Ovary (tissue), 9 donors: Measurements from ENCODE around the gene CAMKV. TPM values are rescaled to one million over a fixed set of nuclear protein-coding genes. Genes with fewer than 3 reads are reported as not detected.
"Not testable (repeated sequence)": the region's sequence is repeated elsewhere in the genome, so short reads cannot be mapped to it uniquely, and the experiment has no call there.

ENCODE experiments used
- DNase-seq, 5 donors: peaks; one replicate each; pipeline ENCODE4 v3.0.0-alpha.2; 2019 to 2020
- H3K27ac ChIP-seq, 2 donors: fragments of 200-600 bp; one replicate each; pipeline versions ENCODE4 v1.5.1 to v1.8.0; 2019 to 2022
- H3K27me3 ChIP-seq: fragments of 200-600 bp; one replicate; pipeline ENCODE4 v1.8.0; 2022
- H3K36me3 ChIP-seq: fragments of 200-600 bp; sonication (generic); one replicate; pipeline ENCODE4 v1.5.1; 2019
- H3K4me1 ChIP-seq: one replicate; pipeline ENCODE4 v1.8.1; 2013; ENCODE audit warnings: mild to moderate bottlenecking, moderate library complexity; ENCODE audit not compliant: insufficient read depth
- H3K4me3 ChIP-seq: fragments of 200-600 bp; sonication (generic); one replicate; pipeline ENCODE4 v1.5.1; 2017
- H3K9me3 ChIP-seq, 2 donors: fragments of 200-600 bp in 1 of 2; sonication (generic) in 1 of 2; one replicate each; pipeline versions ENCODE4 v1.5.1 to v1.8.1; 2013 to 2019; ENCODE audit warnings: mild to moderate bottlenecking in 1 of 2, moderate library complexity in 1 of 2
- CTCF ChIP-seq, 3 donors: fragments of 450-650 bp in 2 of 3; fragments of 200-600 bp in 1 of 3; IDR thresholded peaks; one replicate each; pipeline versions ENCODE4 v1.5.1 to v1.8.0; 2016 to 2022; ENCODE audit warnings: antibody characterized with exemption in 3 of 3, mild to moderate bottlenecking in 1 of 3
- EP300 ChIP-seq: sonication (generic); formaldehyde crosslinking; IDR thresholded peaks from one replicate; pipeline ENCODE4 v1.6.1; 2017; ENCODE audit warnings: antibody characterized with exemption
- POLR2A ChIP-seq: fragments of 450-650 bp; IDR thresholded peaks from one replicate; pipeline ENCODE4 v1.6.1; 2017; ENCODE audit warnings: antibody characterized with exemption, mild to moderate bottlenecking, moderate library complexity
- WGBS, 3 donors: extraction: QIAGEN DNeasy Blood & Tissue Kit in 1 of 3; methylation state at CpG; one replicate each; pipeline versions ENCODE4 v1.1.5 to v1.1.7; 2013 to 2017; 5-methylcytosine and 5-hydroxymethylcytosine counted together
- intact Hi-C, 4 donors: fragments of 100-400 bp; cut with DNase I; formaldehyde crosslinking; loops; one replicate each; pipeline versions ENCODE4 v1.11.0 to v1.15.1; 2022 to 2023
- polyA plus RNA-seq, 2 donors: library from polyadenylated mRNA; stranded (reverse); fragments of 200-250 nt in 1 of 2; fragments of 350-450 nt in 1 of 2; fragmentation: Illumina TruSeq in 1 of 2; extraction: RNeasy Lipid Tissue Mini Kit (QIAGEN cat#74804) in 1 of 2; gene quantifications; one replicate each; pipeline ENCODE4 v1.2.3, GENCODE V29; 2013 to 2014
- small RNA-seq: library from RNA; depleted of rRNA; stranded (forward); fragments of <200 nt; gene quantifications from one replicate; pipeline ENCODE3, GENCODE V24; 2016
- total RNA-seq, 7 donors: library from RNA; depleted of rRNA in 2 of 7; stranded (reverse); fragments of >200 nt in 2 of 7; fragmentation: NEBNext Ultra II Directional in 3 of 7; extraction: Animal tissue kit (Norgen Biotek cat#: 25700) in 3 of 7; gene quantifications; one replicate each; pipeline versions ENCODE4 v1.1.0 to v1.2.4, GENCODE V29; 2016 to 2023
- donor health status: DM: no; HTN: no; CAD: no; lungs with moderate emphysema.
- donor health status: DM: no; HTN: no; CAD: no.
- donor health status: Bipolar disorder and iron deficiency.
- donor health status: DM: yes; HTN: yes; CAD: no.
- donor health status: DM: no; HTN: no; CAD: no.
- donor health status: DM: yes; HTN: yes; CAD: no.

Gene CAMKV
- total and polyA plus RNA-seq, 9 donors, result 0.18 TPM; not detected in 8

DNA sequence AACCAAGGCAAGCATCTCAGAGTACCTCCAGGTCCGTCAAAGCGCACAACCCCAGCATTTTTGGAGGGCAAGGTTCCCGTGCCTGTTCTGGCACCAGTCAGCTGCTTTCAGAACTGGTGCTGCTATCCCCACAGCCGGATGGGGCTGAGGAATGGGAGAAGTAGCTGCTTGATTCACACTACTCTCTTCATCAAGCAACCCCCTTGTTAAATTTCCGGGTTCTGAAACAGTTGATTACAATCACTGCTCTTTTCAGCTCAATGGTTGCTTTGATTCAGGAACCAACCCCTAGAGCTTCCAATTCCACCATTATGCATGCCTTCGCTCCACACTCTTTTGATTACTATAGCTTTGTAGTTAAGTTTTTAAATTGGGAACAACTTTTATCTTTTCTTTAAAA lies 43.7 kb downstream of the CAMKV start:
- Histone ChIP-seq H3K4me1 (no peaks in the 10 kb centered on the region), H3K27ac (no peak overlapping the region), H3K27me3 (no peaks in the 10 kb centered on the region), H3K4me3 (no peak overlapping the region), H3K36me3 (no peaks in the 10 kb centered on the region), H3K9me3 (no peaks in the 10 kb centered on the region)
- no peak for DNase-seq
- WGBS, 3 donors, result 71 to 84% (median 73%) methylated on average over 6 of the region's 6 CpGs
- no peak for TF ChIP-seq EP300
- TF ChIP-seq CTCF (IDR thresholded peaks at IDR 0.05), result no peak
- no peak for TF ChIP-seq POLR2A
- intact Hi-C loops, result no loop called here

GRCh38 chr3:49823131-49823530 lies 46.6 kb downstream of the CAMKV start:
- H3K4me1 ChIP-seq, H3K27ac ChIP-seq, H3K27me3 ChIP-seq, intact Hi-C loops, H3K9me3 ChIP-seq, DNase-seq, H3K4me3 ChIP-seq, H3K36me3 ChIP-seq: not testable (repeated sequence)
- 81 to 95% (median 95%) methylated on average over 3 of the region's 3 CpGs for WGBS, 3 donors

- intact Hi-C loops, result no loop called here
- WGBS, 3 donors, result 3 to 7% (median 6%) methylated on average over 9 of the region's 9 CpGs
- TF ChIP-seq EP300 (no peak), CTCF (IDR thresholded peaks at IDR 0.05) (no peak), POLR2A (no peak)
- peak within 1 kb of the TSS; percentile 75 to 84 for H3K27ac ChIP-seq
- H3K36me3 ChIP-seq, result no peaks in the 10 kb centered on the region
- peak within 1 kb of the TSS; percentile 42 for H3K4me3 ChIP-seq
- DNase-seq, result peak; percentile 62 to 68 (median 63)
- no peaks in the 10 kb centered on the region for H3K9me3 ChIP-seq
- peaks cover 9% of the 10 kb centered on the region for H3K4me1 ChIP-seq
- H3K27me3 ChIP-seq, result no peaks in the 10 kb centered on the region
Observed at GRCh38 chr3:49813497-49814174, 56.1 kb downstream of the CAMKV start, which contains the start of gene UBA7. Gene UBA7, minus strand, starts transcription at chr3:49813953. Its CDS starts 166 bp downstream, at chr3:49813787.

DNA sequence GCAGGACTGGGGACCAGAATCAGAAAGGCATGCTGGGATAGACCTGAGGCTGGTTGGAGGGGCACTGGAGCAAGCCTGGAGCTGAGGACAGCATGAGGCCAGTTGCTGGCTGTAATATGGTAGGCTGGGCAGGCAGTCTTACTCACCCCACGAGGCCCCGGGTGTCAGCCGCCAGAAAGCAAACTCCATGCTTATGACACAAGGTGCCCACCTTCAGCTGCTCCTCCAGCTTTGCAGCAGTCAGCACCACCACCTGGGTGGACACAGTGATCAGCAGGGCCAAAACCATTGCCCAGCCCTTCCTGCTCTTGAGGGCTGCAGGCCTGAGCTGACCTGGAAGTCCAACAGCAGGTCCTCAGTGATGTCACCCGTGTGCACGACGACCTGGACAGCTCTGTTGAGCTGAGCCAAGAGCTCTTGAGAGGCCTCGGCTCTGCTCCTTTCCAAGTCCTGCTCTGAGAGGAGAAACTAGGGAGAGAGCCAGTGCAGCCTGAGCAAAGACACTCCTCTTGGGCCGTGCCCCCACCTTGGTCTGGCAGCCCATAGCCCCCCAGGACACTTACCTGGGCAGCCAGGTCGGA lies 56.7 kb downstream of the CAMKV start:
- Histone ChIP-seq H3K27ac (peak overlapping the region; percentile 75 to 84), H3K27me3 (no peaks in the 10 kb centered on the region), H3K36me3 (no peaks in the 10 kb centered on the region), H3K4me1 (peaks cover 9% of the 10 kb centered on the region), H3K4me3 (peak overlapping the region; percentile 42), H3K9me3 (no peaks in the 10 kb centered on the region)
- TF ChIP-seq CTCF (IDR thresholded peaks at IDR 0.05) (no peak), POLR2A (no peak)
- 18 to 23% (median 20%) methylated on average over 9 of the region's 9 CpGs for WGBS, 3 donors
- DNase-seq, result no peak
- intact Hi-C loops, result no loop called here

Small RNA genes within 50 kb of the gene (small RNA-seq; reads per million reads assigned to genes)
- not detected for gene RN7SL217P

Other genes with a start within 250 kb of the CAMKV start
- gene APEH, start 195.6 kb downstream of the CAMKV start, total RNA-seq, result 10 to 100 TPM; 33.7 to 90.9 (median 65.1) TPM
- gene APEH, start 195.6 kb downstream of the CAMKV start, polyA plus RNA-seq, result 10 to 100 TPM; 41.6 to 42.8 TPM
- 10 to 100 TPM in 6 of 7 donors, 1 to 10 TPM in 1; 5.2 to 91.0 (median 17.3) TPM for gene MST1, start 180.4 kb downstream of the CAMKV start, total RNA-seq
- 10 to 100 TPM in 1 of 2 donors, 1 to 10 TPM in 1; 3.5 to 31.3 TPM for gene MST1, start 180.4 kb downstream of the CAMKV start, polyA plus RNA-seq
- 10 to 100 TPM; 15.9 to 37.6 (median 24.0) TPM for gene RNF123, start 180.3 kb downstream of the CAMKV start, total RNA-seq
- 10 to 100 TPM; 16.3 to 26.2 TPM for gene RNF123, start 180.3 kb downstream of the CAMKV start, polyA plus RNA-seq
- 1 to 10 TPM in 1 of 7 donors, under 1 TPM in 3, not detected in 3; 0.22 to 2.0 (median 0.31) TPM for gene AMIGO3, start 150.2 kb downstream of the CAMKV start, total RNA-seq
- gene AMIGO3, start 150.2 kb downstream of the CAMKV start, polyA plus RNA-seq, result under 1 TPM in 1 of 2 donors, not detected in 1; 0.77 TPM
- 10 to 100 TPM; 14.5 to 38.5 (median 29.2) TPM for gene GMPPB, start 146.0 kb downstream of the CAMKV start, total RNA-seq
- 1 to 10 TPM; 4.7 to 9.4 TPM for gene GMPPB, start 146.0 kb downstream of the CAMKV start, polyA plus RNA-seq
- 10 to 100 TPM; 27.9 to 52.4 (median 47.0) TPM for gene IP6K1, start 83.4 kb downstream of the CAMKV start, total RNA-seq
- 10 to 100 TPM; 31.3 to 48.5 TPM for gene IP6K1, start 83.4 kb downstream of the CAMKV start, polyA plus RNA-seq
- gene CDHR4, start 70.0 kb downstream of the CAMKV start, total RNA-seq, result 10 to 100 TPM in 1 of 7 donors, 1 to 10 TPM in 4, not detected in 2; 1.3 to 37.7 (median 3.1) TPM
- gene CDHR4, start 70.0 kb downstream of the CAMKV start, polyA plus RNA-seq, result under 1 TPM in 1 of 2 donors, not detected in 1; 0.16 TPM
- gene INKA1, start 66.6 kb downstream of the CAMKV start, total RNA-seq, result 1 to 10 TPM; 1.8 to 5.0 (median 3.4) TPM
- 1 to 10 TPM in 1 of 2 donors, under 1 TPM in 1; 0.25 to 5.5 TPM for gene INKA1, start 66.6 kb downstream of the CAMKV start, polyA plus RNA-seq
- 10 to 100 TPM; 41.6 to 84.9 (median 76.3) TPM for gene UBA7, start 56.0 kb downstream of the CAMKV start, total RNA-seq
- gene UBA7, start 56.0 kb downstream of the CAMKV start, polyA plus RNA-seq, result 10 to 100 TPM; 29.3 to 58.0 TPM
- gene TRAIP, start 13.3 kb downstream of the CAMKV start, total RNA-seq, result 1 to 10 TPM; 1.8 to 4.5 (median 2.9) TPM
- gene TRAIP, start 13.3 kb downstream of the CAMKV start, polyA plus RNA-seq, result 1 to 10 TPM; 1.9 to 2.8 TPM
- gene MST1R, start 34.0 kb upstream of the CAMKV start, total RNA-seq, result 1 to 10 TPM; 1.1 to 2.2 (median 1.4) TPM
- gene MST1R, start 34.0 kb upstream of the CAMKV start, polyA plus RNA-seq, result 1 to 10 TPM in 1 of 2 donors, under 1 TPM in 1; 0.98 to 1.8 TPM
- gene MON1A, start 59.9 kb upstream of the CAMKV start, total RNA-seq, result 10 to 100 TPM in 1 of 7 donors, 1 to 10 TPM in 6; 3.7 to 13.2 (median 8.0) TPM
- gene MON1A, start 59.9 kb upstream of the CAMKV start, polyA plus RNA-seq, result 1 to 10 TPM; 2.8 to 5.6 TPM
- 100 to 1,000 TPM in 1 of 7 donors, 10 to 100 TPM in 6; 70.1 to 108 (median 88.0) TPM for gene RBM6, start 70.2 kb upstream of the CAMKV start, total RNA-seq
- 100 to 1,000 TPM in 1 of 2 donors, 10 to 100 TPM in 1; 76.1 to 108 TPM for gene RBM6, start 70.2 kb upstream of the CAMKV start, polyA plus RNA-seq
- 100 to 1,000 TPM; 146 to 202 (median 165) TPM for gene RBM5, start 219.0 kb upstream of the CAMKV start, total RNA-seq
- gene RBM5, start 219.0 kb upstream of the CAMKV start, polyA plus RNA-seq, result 100 to 1,000 TPM; 123 to 207 TPM